Ecto neural progenitor cell (in vitro differentiated cells): Measurements from ENCODE around the gene HSPG2.

Source experiments
- DNase-seq: peaks from one replicate; pipeline ENCODE4 v3.0.0-alpha.2; 2018; ENCODE audit warnings: low spot score

HSPG2 gene

GRCh38 chr1:21861602-21862429 is 75.3 kb downstream of the HSPG2 start:
- DNase-seq: no peak

DNA sequence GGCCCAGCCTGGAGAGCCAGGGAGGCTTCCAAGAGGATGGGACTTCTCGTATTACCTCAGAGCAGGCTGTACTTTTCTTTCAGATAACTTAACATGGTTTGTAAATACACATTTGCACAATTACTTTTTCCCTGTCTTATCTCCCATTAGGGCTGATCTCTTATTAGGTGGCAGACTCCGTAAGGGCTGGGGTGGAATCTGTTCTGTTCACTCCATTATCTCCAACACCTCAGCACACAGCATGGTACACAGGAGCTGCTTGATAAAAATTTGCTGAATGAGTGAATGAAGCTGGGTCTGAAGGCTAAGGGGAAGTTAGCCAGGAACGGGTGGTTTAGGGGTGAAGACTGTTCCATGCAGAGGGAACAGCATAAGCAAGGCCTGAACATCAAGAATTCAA is 76.1 kb downstream of the HSPG2 start:
- no peak for DNase-seq

DNA sequence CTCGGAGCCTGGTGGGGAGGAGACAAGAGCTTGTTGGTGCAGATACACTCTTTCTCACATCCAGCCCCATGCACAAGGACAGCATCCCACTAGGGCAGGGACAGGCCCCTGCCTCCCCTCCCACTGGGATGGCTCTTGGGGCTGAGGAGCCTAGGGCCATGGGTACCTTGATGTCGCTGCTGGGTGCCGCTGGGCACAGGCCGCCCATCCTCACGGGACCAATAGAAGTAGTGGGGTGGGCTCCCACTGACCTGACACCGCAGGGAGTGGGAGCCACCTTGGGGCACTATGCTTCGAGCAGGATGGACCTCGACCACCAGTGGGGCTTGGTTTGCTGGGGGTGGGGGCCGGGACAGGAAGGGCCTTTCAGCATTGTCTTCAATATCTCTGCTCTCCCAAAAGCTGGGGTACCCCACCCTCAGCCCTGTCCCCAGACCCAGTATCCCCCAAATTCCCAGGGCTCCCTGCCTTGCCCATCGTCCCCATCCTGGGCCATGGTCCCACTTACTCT is 77.4 kb downstream of the HSPG2 start:
- no peak for DNase-seq

DNA sequence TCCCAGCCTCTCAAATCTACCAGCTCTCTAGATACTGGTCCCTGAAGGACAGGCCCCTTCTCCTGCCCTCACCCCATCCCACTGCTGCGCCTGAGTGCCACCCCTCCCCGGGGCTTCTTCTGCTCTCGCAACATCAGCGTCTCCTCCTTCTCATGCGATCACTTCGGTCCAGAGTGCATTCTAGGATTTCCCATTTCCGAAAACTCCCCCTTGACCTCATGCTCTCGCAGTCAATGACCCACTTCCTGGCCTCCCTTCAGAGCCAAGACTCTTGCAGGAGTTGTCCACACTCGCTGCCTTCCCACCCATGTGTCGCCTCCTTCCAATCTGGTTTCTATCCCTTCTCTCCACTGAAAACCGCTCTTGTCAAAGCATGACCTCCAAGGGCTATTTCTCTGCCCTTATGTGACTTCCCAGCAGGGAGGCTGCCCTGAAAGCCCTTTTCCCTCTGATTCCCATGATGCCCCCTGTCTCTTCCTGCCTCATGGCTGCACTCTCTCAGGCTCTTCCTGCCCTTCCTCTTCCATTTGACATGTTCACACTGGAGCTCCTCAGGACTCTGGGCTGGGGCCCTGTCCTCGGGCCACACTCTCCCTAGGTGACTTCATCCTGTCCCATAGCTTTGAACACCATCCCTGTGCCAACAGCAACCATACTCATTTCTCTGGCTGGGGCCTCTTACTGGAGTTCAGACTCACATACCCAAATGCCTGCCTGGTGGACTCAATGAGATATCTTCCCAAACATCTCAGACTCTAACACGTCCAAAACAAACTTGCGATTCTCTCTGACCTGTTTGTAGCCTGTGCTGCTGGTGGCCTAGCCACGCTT is 79.1 kb downstream of the HSPG2 start:
- no peak for DNase-seq

DNA sequence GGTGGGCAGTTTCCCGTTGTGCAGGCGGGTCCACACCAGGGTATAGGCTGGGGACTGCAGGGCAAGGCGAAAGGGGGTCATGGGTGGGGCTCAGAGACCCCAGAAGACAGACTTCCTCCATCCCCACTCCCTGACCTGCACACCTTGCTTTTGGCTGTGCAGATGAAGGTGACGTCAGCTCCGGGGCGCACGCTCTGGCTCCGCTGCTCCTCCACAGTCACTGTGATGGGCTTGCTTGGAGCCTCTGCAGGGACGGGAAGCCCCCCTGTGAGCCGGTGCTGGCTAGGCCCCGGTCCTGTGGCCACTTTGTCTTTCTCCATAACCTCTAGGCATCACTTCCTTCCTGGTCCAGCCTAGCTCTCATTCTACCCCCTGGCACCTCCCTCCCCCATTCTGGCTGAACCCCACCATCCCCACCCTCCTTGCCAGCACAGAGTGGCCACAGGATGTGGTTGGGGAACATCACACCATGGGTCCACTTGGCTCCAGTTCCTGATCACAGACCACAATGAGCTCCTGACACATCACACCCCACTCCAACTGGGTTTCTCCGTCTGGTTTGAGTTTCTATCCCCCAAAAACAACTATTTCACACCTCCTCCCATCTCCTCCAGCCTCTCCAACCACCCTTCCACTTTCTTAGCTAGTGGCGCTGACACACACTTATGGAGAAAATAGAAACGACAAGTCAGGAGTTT is 79.8 kb downstream of the HSPG2 start:
- no peak for DNase-seq

DNA sequence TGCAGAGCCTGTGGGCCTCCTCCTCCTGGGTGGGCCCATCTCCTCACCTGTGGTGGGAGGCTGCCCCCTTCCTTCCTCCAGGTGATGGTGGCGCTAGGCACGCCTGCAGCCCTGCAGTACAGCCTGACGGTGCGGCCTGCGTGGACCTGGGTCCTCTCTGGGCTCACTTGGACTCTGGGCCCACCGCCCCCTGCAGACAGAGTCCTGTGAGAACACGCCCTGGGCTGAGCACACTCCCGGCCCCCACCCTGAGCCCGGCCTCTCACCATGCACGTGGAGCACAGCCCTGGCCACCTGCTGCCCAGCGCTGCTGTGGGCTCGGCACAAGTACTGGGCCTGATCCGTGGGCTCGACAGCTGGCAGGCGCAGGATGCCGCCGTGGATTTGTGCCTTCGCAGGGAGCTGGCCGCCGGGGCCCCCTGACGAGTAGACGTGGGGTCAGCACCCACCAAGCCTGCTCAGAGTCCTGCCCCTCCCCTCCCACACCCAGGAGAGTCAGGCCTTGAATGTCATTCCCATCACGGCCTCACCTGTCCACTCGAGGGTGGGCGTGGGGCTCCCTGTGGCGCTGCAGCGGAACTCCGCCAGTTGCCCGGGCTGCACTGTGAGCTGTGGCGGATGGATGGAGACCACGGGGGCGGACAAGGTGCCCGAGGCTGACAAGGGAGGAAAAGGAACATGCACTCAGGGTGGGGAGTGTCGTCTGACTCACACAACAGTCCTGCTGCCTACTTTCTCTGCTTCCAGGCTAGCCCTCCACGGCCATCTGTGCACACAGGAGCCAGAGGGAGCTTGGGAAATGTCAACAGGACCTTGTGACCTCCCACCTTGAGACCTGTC is 81.6 kb downstream of the HSPG2 start:
- no peak for DNase-seq

- no peak for DNase-seq
Measured at GRCh38 chr1:21854751-21855131, 82.4 kb downstream of the HSPG2 start.

DNA sequence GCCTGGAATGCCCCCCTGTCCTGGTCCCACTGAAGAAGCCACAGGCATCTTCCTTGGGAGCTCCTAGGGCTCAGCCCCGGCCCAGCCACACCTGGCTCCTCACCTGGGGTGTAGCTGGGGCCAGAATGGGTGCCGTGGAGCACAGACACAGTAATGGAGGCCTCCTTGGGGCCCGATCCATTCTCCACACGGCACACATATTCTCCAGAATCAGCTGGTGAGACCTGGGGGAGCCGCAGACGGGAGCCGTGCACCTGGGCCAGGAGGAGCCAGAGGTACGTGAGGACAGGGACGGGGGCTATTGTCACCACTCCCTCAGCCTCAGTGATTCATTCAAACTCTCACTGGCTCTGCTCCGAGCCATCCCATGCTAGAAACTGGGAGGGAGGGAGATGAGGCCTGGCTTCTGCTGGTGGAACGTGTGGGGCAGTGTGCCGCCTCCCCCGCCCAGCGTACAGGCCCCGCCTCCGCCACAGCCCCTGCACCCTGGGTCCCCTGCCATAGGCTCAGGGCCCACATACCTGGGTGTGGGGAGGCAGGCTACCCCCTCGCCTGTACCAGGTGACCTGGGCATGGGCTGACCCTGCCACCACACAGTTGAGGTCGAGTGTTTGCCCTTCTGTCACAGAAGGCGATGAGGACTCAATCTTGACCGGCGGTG is 82.9 kb downstream of the HSPG2 start:
- DNase-seq: no peak

- no peak for DNase-seq
Measured at GRCh38 chr1:21853131-21853427, 84.0 kb downstream of the HSPG2 start.

DNA sequence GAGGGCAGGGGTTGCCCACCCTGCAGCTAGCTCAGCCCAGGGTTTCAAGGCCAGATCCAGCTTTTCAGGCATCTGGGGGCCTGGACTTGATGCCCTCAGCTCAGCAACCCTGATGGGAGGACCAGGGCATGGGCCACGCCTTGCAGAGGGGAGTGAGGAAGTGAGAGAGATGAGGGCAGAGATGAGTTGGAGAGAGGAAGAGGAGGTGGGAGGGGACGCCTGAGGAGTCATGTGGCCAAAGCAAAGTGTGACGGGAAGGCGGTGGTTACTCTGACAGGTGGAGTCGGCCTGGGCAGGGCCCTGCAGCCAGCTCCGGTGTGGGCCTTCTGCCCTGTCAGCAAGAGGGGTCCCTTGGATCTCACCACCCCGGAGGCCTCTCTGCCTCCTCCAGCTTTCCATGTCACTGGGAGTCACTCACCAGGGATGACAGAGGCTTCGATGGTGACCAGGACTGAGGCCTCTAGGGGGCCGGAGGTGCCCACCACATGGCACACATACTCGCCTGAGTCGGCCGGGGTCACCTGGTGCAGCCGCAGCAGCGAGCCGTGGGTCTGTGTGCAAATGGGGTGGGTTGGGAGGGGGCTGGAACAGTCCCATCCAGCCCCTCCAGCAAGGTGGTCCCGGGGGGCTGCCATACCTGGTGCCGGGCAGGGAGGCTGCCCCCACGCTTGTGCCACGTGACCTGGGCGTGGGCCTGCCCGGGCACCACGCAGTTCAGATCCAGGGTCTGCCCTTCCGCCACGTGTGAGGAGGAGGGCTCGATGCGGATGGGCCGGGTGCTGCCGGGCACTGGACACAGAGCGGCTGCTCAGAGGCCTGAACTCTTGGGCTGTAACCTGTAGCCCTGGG is 84.6 kb downstream of the HSPG2 start:
- no peak for DNase-seq

DNA sequence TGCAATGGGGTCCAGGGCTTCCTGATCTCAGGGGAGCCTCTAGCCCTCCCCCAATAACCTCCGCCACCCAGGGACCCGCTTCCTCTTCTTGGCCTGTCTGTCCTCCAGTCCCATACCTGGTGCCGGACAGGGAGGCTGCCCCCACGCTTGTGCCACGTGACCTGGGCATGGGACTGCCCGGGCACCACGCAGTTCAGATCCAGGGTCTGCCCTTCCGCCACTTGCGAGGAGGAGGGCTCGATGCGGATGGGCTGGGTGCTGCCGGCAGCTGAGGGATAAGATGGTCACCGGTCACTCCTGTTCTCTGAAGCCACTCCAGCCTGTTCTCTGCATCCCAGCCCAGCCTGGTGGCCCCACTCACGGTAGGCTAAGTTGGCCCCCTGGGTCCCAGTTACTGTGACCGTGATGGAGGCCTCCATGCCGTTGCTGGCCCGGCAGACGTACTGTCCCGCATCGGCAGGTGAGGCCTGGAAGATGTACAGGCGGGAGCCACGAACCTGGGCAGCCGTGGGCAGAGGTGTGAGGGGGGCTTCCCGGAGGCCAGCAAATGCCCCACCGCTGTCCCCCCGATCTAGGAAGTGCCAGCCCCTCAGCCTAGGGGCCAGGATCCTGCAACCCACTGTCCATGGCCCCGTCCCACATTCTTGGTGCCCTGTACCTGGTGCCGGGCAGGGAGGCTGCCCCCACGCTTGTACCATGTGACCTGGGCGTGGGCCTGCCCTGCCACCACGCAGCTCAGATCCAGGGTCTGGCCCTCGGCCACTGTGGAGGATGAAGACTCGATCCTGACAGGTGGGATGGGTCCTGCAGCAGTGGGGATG is 85.5 kb downstream of the HSPG2 start:
- no peak for DNase-seq

GRCh38 chr1:21849909-21850576 is 87.1 kb downstream of the HSPG2 start:
- no peak for DNase-seq

GRCh38 chr1:21848524-21849174 is 88.5 kb downstream of the HSPG2 start:
- DNase-seq: no peak

DNA sequence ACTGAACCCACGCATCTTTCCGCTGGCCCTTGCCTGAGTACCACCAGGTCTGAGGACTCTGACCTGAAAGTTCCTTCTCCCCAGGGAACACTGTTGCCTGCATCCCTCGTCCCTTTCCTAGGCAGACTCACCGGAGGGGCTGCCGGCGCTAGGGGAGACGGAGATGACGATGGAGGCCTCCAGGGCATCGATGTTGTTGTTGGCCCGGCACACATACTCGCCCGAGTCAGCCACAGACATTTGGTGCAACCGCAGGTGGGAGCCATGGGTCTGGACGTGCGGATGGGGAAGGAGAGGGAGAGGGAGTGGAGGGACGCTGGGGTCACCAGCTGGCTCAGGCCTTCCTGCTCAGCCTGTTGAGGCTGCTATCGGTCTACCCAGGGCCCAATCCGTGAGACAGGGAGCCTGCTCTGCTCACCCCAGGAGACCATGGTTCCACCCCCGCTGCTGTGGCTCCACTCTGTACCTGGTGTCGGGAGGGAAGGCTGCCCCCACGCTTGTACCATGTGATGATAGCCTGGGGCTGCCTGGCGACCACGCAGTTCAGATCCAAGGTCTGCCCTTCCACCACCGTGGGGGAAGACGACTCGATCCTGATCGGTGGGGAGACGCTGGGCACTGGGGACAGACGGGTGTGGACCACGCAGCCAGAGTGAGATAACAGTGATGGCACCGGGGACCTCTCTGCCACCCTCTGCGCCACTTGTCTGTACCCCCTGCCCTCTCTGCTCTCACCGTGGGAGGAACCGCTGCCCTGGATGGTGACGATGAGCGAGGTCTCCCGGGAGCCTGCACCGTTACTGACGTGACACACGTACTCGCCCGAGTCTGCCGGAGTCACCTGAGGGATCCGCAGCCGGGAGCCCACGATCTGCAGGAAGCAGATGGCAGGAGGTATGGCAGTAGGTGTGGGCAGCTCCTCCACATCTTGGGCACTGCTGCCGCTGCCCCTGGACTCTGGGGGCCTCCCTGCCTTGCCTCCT is 89.6 kb downstream of the HSPG2 start:
- DNase-seq: no peak

DNA sequence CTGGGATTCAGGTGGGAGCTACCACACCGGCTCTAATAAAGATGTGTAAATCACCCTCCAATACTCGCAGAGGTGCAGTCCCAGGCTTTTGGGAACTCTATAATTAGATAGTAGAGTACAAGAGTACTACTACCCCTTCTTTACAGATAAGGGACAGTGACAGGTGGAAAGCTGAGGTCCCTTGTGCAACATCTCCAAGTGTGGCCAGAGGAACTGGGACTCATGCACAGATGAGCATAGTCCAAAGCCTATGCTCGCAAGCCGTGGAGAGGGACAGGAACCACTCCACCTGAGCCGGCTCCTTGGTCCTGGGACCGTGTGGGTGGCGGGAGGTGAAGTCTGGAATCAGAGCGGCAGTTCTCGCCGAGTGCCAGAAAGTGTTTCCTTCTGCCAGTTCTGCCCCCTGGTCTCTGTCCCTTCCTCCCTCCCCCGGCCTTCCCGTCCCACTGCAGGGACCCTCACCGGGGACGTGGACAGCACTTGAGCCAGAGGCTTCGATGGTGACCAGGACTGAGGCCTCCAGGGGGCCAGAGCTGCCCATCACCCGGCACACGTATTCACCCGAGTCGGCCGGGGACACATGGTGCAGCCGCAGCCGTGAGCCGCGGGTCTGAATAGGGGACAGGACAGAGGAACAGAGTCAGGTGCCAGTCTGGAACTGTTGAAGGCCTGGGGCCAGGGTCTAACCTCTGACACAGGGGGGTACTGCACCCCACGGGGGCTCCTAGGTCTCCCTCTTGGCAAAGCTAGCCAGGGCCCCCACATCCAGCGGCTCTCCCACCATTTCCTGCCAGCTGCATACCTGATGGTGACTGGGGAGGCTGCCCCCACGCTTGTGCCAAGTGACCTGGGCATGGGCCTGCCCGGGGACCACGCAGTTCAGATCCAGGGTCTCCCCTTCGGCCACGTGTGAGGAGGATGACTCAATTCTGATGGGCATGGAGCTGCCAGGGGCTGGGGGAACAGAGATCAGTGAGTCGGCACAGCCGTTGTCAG is 91.2 kb downstream of the HSPG2 start:
- no peak for DNase-seq

DNA sequence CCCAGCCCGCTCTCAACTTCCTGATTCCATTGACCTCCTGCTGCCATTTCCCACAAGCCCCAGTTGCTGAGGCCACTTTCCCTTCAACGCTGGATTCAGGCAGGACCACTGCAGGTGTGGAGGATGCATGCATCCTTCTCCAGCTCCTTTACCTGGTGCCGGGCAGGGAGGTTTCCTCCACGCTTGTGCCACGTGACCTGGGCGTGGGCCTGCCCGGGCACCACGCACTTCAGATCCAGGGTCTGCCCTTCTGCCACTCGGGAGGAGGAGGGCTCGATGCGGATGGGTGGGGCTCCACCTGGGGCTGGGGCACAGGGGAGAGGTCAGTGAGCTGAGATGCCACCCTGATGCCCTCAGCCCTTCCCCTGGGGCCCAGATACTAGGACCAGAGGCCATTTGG is 93.1 kb downstream of the HSPG2 start:
- DNase-seq: no peak
